Measurements from ENCODE around the gene XRN2.

The XRN2 gene

DNA sequence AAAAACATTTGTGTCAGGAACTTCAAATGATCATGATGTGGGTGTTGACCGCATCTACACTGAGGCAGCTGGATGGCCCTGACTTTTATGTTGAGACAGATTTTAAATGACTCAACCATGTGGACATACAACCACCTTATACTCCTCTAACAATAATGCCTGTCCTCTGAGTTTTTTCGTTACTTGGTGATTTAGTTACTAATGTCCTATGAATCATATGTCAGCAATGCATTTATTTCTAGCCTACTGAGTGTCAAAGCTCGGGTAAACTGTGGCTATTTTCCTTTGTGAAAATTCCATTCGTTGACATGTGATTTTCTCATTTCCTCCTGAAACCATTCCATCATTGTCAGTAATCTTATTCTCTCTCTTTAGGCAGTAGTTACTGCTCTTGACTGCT is 133.1 kb downstream of the XRN2 start:
- TF ChIP-seq, protein P1, sequence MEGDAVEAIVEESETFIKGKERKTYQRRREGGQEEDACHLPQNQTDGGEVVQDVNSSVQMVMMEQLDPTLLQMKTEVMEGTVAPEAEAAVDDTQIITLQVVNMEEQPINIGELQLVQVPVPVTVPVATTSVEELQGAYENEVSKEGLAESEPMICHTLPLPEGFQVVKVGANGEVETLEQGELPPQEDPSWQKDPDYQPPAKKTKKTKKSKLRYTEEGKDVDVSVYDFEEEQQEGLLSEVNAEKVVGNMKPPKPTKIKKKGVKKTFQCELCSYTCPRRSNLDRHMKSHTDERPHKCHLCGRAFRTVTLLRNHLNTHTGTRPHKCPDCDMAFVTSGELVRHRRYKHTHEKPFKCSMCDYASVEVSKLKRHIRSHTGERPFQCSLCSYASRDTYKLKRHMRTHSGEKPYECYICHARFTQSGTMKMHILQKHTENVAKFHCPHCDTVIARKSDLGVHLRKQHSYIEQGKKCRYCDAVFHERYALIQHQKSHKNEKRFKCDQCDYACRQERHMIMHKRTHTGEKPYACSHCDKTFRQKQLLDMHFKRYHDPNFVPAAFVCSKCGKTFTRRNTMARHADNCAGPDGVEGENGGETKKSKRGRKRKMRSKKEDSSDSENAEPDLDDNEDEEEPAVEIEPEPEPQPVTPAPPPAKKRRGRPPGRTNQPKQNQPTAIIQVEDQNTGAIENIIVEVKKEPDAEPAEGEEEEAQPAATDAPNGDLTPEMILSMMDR (IDR thresholded peaks at IDR 0.05; ENCODE audit: insufficient read depth, missing control alignments): no peak
- DNase-seq (ENCODE audit: insufficient read length, low spot score) (no peak), FAIRE-seq (no peak)

DNA sequence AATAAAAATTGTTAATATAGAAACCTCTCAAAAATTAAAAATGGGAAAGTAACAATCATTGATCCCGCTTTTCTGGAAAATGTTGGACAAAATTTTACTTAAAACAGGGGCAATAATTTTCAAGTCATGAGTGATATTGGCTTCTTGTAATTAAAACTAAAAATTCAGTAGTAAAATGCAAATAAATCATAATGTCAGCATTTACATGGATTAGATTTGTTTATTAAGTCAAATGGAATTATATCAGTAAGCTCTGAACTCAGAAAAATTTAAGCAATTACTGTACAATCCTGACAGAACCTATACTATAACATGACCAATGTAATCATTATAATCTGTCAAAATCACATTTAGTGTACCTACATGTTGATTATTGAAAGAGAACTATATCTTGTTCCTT is 134.1 kb downstream of the XRN2 start:
- TF ChIP-seq, protein P1 (IDR thresholded peaks at IDR 0.05; ENCODE audit: insufficient read depth, missing control alignments): no peak
- DNase-seq (ENCODE audit: insufficient read length, low spot score) (no peak), FAIRE-seq (no peak)

DNA sequence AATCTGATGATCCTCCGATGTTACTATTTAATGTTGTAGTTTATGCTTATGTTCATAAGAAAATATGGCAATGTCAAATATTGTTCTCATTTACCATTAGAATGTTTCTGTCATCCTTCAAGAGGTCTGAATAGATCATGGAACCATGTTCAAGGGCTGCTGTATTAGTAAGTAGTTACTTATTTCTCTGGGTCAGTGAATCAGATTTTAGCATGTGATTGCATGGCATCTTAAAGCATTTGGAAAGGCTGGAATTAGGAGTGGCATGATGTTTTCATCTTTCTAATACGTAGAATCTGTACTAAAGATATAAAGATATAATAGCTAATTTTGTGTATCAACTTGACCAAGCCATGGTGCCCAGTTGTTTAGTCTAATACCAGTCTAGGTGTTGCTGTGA is 134.7 kb downstream of the XRN2 start:
- no peak for DNase-seq (ENCODE audit: insufficient read length, low spot score)
- TF ChIP-seq, protein P1 (IDR thresholded peaks at IDR 0.05; ENCODE audit: insufficient read depth, missing control alignments): no peak
- no peak for FAIRE-seq
